ENCODE measurements around the gene TMEM126A.

- TF ChIP-seq EZH2phosphoT487 (IDR thresholded peaks at IDR 0.05; ENCODE audit: low read depth) (no peak), CTCF (IDR thresholded peaks at IDR 0.05; ENCODE audit: low read depth, low read length) (no peak)
Observed at GRCh38 chr11:85685125-85685819, 37.5 kb downstream of the TMEM126A start.

Data from OCI-LY3 (cell line).